ENCODE measurements around the gene DCDC1. TPM values are rescaled to one million over a fixed set of nuclear protein-coding genes. Genes with fewer than 3 reads are reported as not detected.

Gene DCDC1
- total RNA-seq, 1 donor from 2014 or later: not detected

- Histone ChIP-seq H3K36me3 (no peaks in the 10 kb centered on the region), H3K27ac (no peak overlapping the region), H3K4me1 (no peaks in the 10 kb centered on the region), H3K4me3 (no peak overlapping the region), H3K9me3 (no peaks in the 10 kb centered on the region), H3K27me3 (no peaks in the 10 kb centered on the region)
- DNase-seq (ENCODE audit: low spot score in 2 of 2): no peak
- intact Hi-C loops (cut with DNase I): no loop called here
- peak in 1 of 3 experiments; percentile 34 for TF ChIP-seq CTCF (IDR thresholded peaks at IDR 0.05)
Measured at GRCh38 chr11:31240340-31240904, 129.1 kb downstream of the DCDC1 start.

- no peaks in the 10 kb centered on the region for H3K4me1 ChIP-seq
- no peaks in the 10 kb centered on the region for H3K9me3 ChIP-seq
- intact Hi-C loops (cut with DNase I): no loop called here
- no peak for DNase-seq (ENCODE audit: low spot score in 2 of 2)
- no peak overlapping the region for H3K4me3 ChIP-seq
- no peak overlapping the region for H3K27ac ChIP-seq
- H3K36me3 ChIP-seq: no peaks in the 10 kb centered on the region
- no peaks in the 10 kb centered on the region for H3K27me3 ChIP-seq
- TF ChIP-seq CTCF (IDR thresholded peaks at IDR 0.05): no peak
Measured at GRCh38 chr11:31237819-31238760, 131.4 kb downstream of the DCDC1 start.

- Histone ChIP-seq H3K27me3 (no peaks in the 10 kb centered on the region), H3K9me3 (no peaks in the 10 kb centered on the region), H3K27ac (no peak overlapping the region), H3K4me3 (no peak overlapping the region), H3K36me3 (no peaks in the 10 kb centered on the region), H3K4me1 (no peaks in the 10 kb centered on the region)
- DNase-seq (ENCODE audit: low spot score in 2 of 2): no peak
- intact Hi-C loops (cut with DNase I): no loop called here
- TF ChIP-seq CTCF (IDR thresholded peaks at IDR 0.05): no peak
Measured at GRCh38 chr11:31236143-31236542, 133.4 kb downstream of the DCDC1 start.

GRCh38 chr11:31233425-31233824, 136.1 kb downstream of the DCDC1 start:
- Histone ChIP-seq H3K4me3 (no peak overlapping the region), H3K27ac (no peak overlapping the region), H3K27me3 (no peaks in the 10 kb centered on the region), H3K36me3 (no peaks in the 10 kb centered on the region), H3K4me1 (no peaks in the 10 kb centered on the region), H3K9me3 (no peaks in the 10 kb centered on the region)
- TF ChIP-seq CTCF (IDR thresholded peaks at IDR 0.05): no peak
- no peak for DNase-seq (ENCODE audit: low spot score in 2 of 2)
- intact Hi-C loops (cut with DNase I): no loop called here

- Histone ChIP-seq H3K4me1 (no peaks in the 10 kb centered on the region), H3K9me3 (no peaks in the 10 kb centered on the region), H3K4me3 (no peak overlapping the region), H3K27me3 (no peaks in the 10 kb centered on the region), H3K36me3 (no peaks in the 10 kb centered on the region), H3K27ac (no peak overlapping the region)
- intact Hi-C loops (cut with DNase I): no loop called here
- no peak for TF ChIP-seq CTCF (IDR thresholded peaks at IDR 0.05)
- no peak for DNase-seq (ENCODE audit: low spot score in 2 of 2)
Measured at GRCh38 chr11:31231601-31232000, 137.9 kb downstream of the DCDC1 start.
